Karpas-422 (cell line): ENCODE measurements around the gene C10orf90. TPM values are rescaled to one million over a fixed set of nuclear protein-coding genes. Genes with fewer than 3 reads are reported as not detected.

ENCODE experiments used
- DNase-seq: peaks from one replicate; pipeline ENCODE4 v3.0.0-alpha.2; 2015
- H2AFZ ChIP-seq: fragments of 200-600 bp; sonication (generic); 2 replicates; pipeline ENCODE4 v1.6.1; 2014; ENCODE audit warnings: antibody characterized with exemption, low read length, mixed read lengths
- H3K27ac ChIP-seq: fragments of 200-600 bp; sonication (generic); 2 replicates; pipeline ENCODE4 v1.5.1; 2014; ENCODE audit warnings: mild to moderate bottlenecking, low read length, moderate library complexity
- H3K27me3 ChIP-seq: fragments of 200-600 bp; sonication (generic); 2 replicates; pipeline ENCODE4 v1.6.1; 2014; ENCODE audit warnings: low read length, mixed read lengths
- H3K36me3 ChIP-seq: fragments of 200-600 bp; sonication (generic); 2 replicates; pipeline ENCODE4 v1.6.1; 2014; ENCODE audit warnings: low read length, mixed read lengths; ENCODE audit not compliant: insufficient read depth
- H3K4me1 ChIP-seq: fragments of 200-600 bp; sonication (generic); 2 replicates; pipeline ENCODE4 v1.6.1; 2014; ENCODE audit warnings: mild to moderate bottlenecking, low read length, mixed read lengths
- H3K4me2 ChIP-seq: fragments of 200-600 bp; sonication (generic); 2 replicates; pipeline ENCODE4 v1.6.1; 2014; ENCODE audit warnings: low read length, low read depth, mild to moderate bottlenecking; ENCODE audit not compliant: poor library complexity, severe bottlenecking
- H3K4me3 ChIP-seq: fragments of 200-600 bp; sonication (generic); 2 replicates; pipeline ENCODE4 v1.5.1; 2014; ENCODE audit warnings: mild to moderate bottlenecking, antibody characterized with exemption, low read length, mixed read lengths
- H3K79me2 ChIP-seq: fragments of 200-600 bp; sonication (generic); 2 replicates; pipeline ENCODE4 v1.6.1; 2014; ENCODE audit warnings: mild to moderate bottlenecking, low read length, mixed read lengths
- H3K9ac ChIP-seq: fragments of 200-600 bp; sonication (generic); 2 replicates; pipeline ENCODE4 v1.6.0; 2014; ENCODE audit warnings: low read length
- H3K9me2 ChIP-seq: fragments of 200-600 bp; sonication (generic), shearing (Covaris generic); replicated peaks from 2 replicates; pipeline ENCODE4 v1.6.0; 2014; ENCODE audit warnings: mild to moderate bottlenecking, low read length, moderate library complexity; ENCODE audit not compliant: insufficient read depth
- H3K9me3 ChIP-seq: fragments of 300-700, 200-600 bp; sonication (generic); 2 replicates; pipeline ENCODE4 v1.6.1; 2014; ENCODE audit warnings: low read length, mixed read lengths
- H4K20me1 ChIP-seq: fragments of 200-600 bp; sonication (generic); 2 replicates; pipeline ENCODE4 v1.6.1; 2014; ENCODE audit warnings: mild to moderate bottlenecking, antibody characterized with exemption, low read length, low read depth; ENCODE audit not compliant: insufficient read depth
- total RNA-seq: library from RNA; depleted of rRNA; stranded (reverse); fragments of >200 nt; shearing (Covaris generic); gene quantifications from 2 replicates; pipeline ENCODE4 v1.2.3, GENCODE V29; 2014; ENCODE audit warnings: low replicate concordance

The C10orf90 gene
- total RNA-seq, 1 experiment from 2014 or later, result not detected

GRCh38 chr10:126621846-126622245 is 48.6 kb downstream of the C10orf90 start:
- H3K27me3 ChIP-seq, result no peaks in the 10 kb centered on the region
- no peaks in the 10 kb centered on the region for H3K4me1 ChIP-seq
- H2AFZ ChIP-seq, result no peak overlapping the region
- no peak overlapping the region for H3K9ac ChIP-seq
- no peaks in the 10 kb centered on the region for H4K20me1 ChIP-seq
- no peak overlapping the region for H3K27ac ChIP-seq
- H3K9me3 ChIP-seq, result no peaks in the 10 kb centered on the region
- H3K4me3 ChIP-seq, result no peak overlapping the region
- H3K4me2 ChIP-seq, result no peak overlapping the region
- no peaks in the 10 kb centered on the region for H3K9me2 ChIP-seq
- no peaks in the 10 kb centered on the region for H3K36me3 ChIP-seq
- no peaks in the 10 kb centered on the region for H3K79me2 ChIP-seq
- DNase-seq, result no peak

GRCh38 chr10:126618466-126618865 is 52.0 kb downstream of the C10orf90 start:
- DNase-seq, result no peak
- Histone ChIP-seq H3K4me2 (no peak overlapping the region), H3K4me3 (no peak overlapping the region), H3K9ac (no peak overlapping the region), H3K9me3 (no peaks in the 10 kb centered on the region), H3K36me3 (no peaks in the 10 kb centered on the region), H3K79me2 (no peaks in the 10 kb centered on the region), H3K9me2 (no peaks in the 10 kb centered on the region), H3K4me1 (no peaks in the 10 kb centered on the region), H2AFZ (no peak overlapping the region), H4K20me1 (no peaks in the 10 kb centered on the region), H3K27me3 (no peaks in the 10 kb centered on the region), H3K27ac (no peak overlapping the region)

GRCh38 chr10:126617733-126618132 is 52.8 kb downstream of the C10orf90 start:
- Histone ChIP-seq H4K20me1 (no peaks in the 10 kb centered on the region), H3K9me2 (no peaks in the 10 kb centered on the region), H3K36me3 (no peaks in the 10 kb centered on the region), H3K4me1 (no peaks in the 10 kb centered on the region), H3K27ac (no peak overlapping the region), H3K4me2 (no peak overlapping the region), H3K79me2 (no peaks in the 10 kb centered on the region), H3K27me3 (no peaks in the 10 kb centered on the region), H3K9me3 (no peaks in the 10 kb centered on the region), H3K4me3 (no peak overlapping the region), H2AFZ (no peak overlapping the region), H3K9ac (no peak overlapping the region)
- DNase-seq, result no peak

- Histone ChIP-seq H3K9ac (no peak overlapping the region), H3K4me1 (no peaks in the 10 kb centered on the region), H2AFZ (no peak overlapping the region), H3K4me2 (no peak overlapping the region), H3K27ac (no peak overlapping the region), H3K36me3 (no peaks in the 10 kb centered on the region), H3K79me2 (no peaks in the 10 kb centered on the region), H4K20me1 (no peaks in the 10 kb centered on the region), H3K9me2 (no peaks in the 10 kb centered on the region), H3K27me3 (no peaks in the 10 kb centered on the region), H3K4me3 (no peak overlapping the region), H3K9me3 (no peaks in the 10 kb centered on the region)
- no peak for DNase-seq
Observed at GRCh38 chr10:126617208-126617607, 53.3 kb downstream of the C10orf90 start.

GRCh38 chr10:126616737-126617136 is 53.8 kb downstream of the C10orf90 start:
- no peaks in the 10 kb centered on the region for H3K4me1 ChIP-seq
- no peak overlapping the region for H3K27ac ChIP-seq
- DNase-seq, result no peak
- no peaks in the 10 kb centered on the region for H3K27me3 ChIP-seq
- H4K20me1 ChIP-seq, result no peaks in the 10 kb centered on the region
- no peak overlapping the region for H3K9ac ChIP-seq
- no peaks in the 10 kb centered on the region for H3K9me3 ChIP-seq
- no peaks in the 10 kb centered on the region for H3K9me2 ChIP-seq
- no peak overlapping the region for H3K4me3 ChIP-seq
- no peak overlapping the region for H3K4me2 ChIP-seq
- no peak overlapping the region for H2AFZ ChIP-seq
- H3K79me2 ChIP-seq, result no peaks in the 10 kb centered on the region
- no peaks in the 10 kb centered on the region for H3K36me3 ChIP-seq

- Histone ChIP-seq H4K20me1 (no peaks in the 10 kb centered on the region), H3K4me3 (no peak overlapping the region), H3K27ac (no peak overlapping the region), H3K9me3 (no peaks in the 10 kb centered on the region), H3K4me1 (no peaks in the 10 kb centered on the region), H3K9me2 (no peaks in the 10 kb centered on the region), H3K79me2 (no peaks in the 10 kb centered on the region), H3K27me3 (no peaks in the 10 kb centered on the region), H3K36me3 (no peaks in the 10 kb centered on the region), H3K4me2 (no peak overlapping the region), H2AFZ (no peak overlapping the region), H3K9ac (no peak overlapping the region)
- DNase-seq, result no peak
Observed at GRCh38 chr10:126611303-126611702, 59.2 kb downstream of the C10orf90 start.

- Histone ChIP-seq H3K27ac (no peak overlapping the region), H4K20me1 (no peaks in the 10 kb centered on the region), H2AFZ (no peak overlapping the region), H3K9me3 (no peaks in the 10 kb centered on the region), H3K36me3 (no peaks in the 10 kb centered on the region), H3K79me2 (no peaks in the 10 kb centered on the region), H3K4me2 (no peak overlapping the region), H3K4me3 (no peak overlapping the region), H3K9ac (no peak overlapping the region), H3K4me1 (no peaks in the 10 kb centered on the region), H3K27me3 (no peaks in the 10 kb centered on the region), H3K9me2 (no peaks in the 10 kb centered on the region)
- DNase-seq, result no peak
Observed at GRCh38 chr10:126609566-126609965, 60.9 kb downstream of the C10orf90 start.

- no peaks in the 10 kb centered on the region for H3K36me3 ChIP-seq
- no peak overlapping the region for H3K4me3 ChIP-seq
- H2AFZ ChIP-seq, result no peak overlapping the region
- no peaks in the 10 kb centered on the region for H3K4me1 ChIP-seq
- no peaks in the 10 kb centered on the region for H3K9me3 ChIP-seq
- no peaks in the 10 kb centered on the region for H3K79me2 ChIP-seq
- no peaks in the 10 kb centered on the region for H3K27me3 ChIP-seq
- H3K9me2 ChIP-seq, result no peaks in the 10 kb centered on the region
- H3K9ac ChIP-seq, result no peak overlapping the region
- H3K4me2 ChIP-seq, result no peak overlapping the region
- no peak overlapping the region for H3K27ac ChIP-seq
- DNase-seq, result no peak
- H4K20me1 ChIP-seq, result no peaks in the 10 kb centered on the region
Observed at GRCh38 chr10:126599949-126600682, 70.4 kb downstream of the C10orf90 start.
